Uterus (tissue), 4 donors: ENCODE measurements around the gene RANBP17. TPM values are rescaled to one million over a fixed set of nuclear protein-coding genes. Genes with fewer than 3 reads are reported as not detected.
A peak's percentile ranks its signal among the peaks of the same experiment; 100 is the strongest.

ENCODE experiments used
- DNase-seq, 2 donors: peaks; one replicate each; pipeline ENCODE4 v3.0.0-alpha.2; 2019 to 2020
- H3K27ac ChIP-seq, 2 donors: fragments of 200-600 bp; sonication (generic); 1 replicate in 1 of 2; 2 replicates in 1 of 2; pipeline ENCODE4 v1.5.1; 2016 to 2018
- H3K27me3 ChIP-seq, 2 donors: fragments of 200-600 bp; sonication (generic); one replicate each; pipeline ENCODE4 v1.5.1; 2018 to 2019; ENCODE audit warnings: control low read depth in 1 of 2
- H3K36me3 ChIP-seq, 2 donors: fragments of 200-600 bp; sonication (generic); one replicate each; pipeline ENCODE4 v1.5.1; 2019; ENCODE audit warnings: control low read depth in 1 of 2
- H3K4me1 ChIP-seq, 2 donors: fragments of 200-600 bp; sonication (generic); one replicate each; pipeline ENCODE4 v1.5.1; 2018 to 2019; ENCODE audit warnings: control low read depth in 1 of 2
- H3K4me3 ChIP-seq, 2 donors: fragments of 200-600 bp; sonication (generic); 1 replicate in 1 of 2; 2 replicates in 1 of 2; pipeline ENCODE4 v1.5.1; 2018 to 2019; ENCODE audit warnings: mild to moderate bottlenecking in 1 of 2
- H3K9me3 ChIP-seq, 2 donors: fragments of 200-600 bp; sonication (generic); one replicate each; pipeline ENCODE4 v1.5.1; 2019; ENCODE audit warnings: control low read depth in 1 of 2
- CTCF ChIP-seq, 4 experiments: fragments of 200-600 bp in 2 of 4; fragments of 450-650 bp in 2 of 4; sonication (generic) in 2 of 4; IDR thresholded peaks; one replicate each; pipeline ENCODE4 v1.5.1; 2016 to 2019; ENCODE audit warnings: antibody characterized with exemption in 4 of 4, mild to moderate bottlenecking in 2 of 4, moderate library complexity in 1 of 4
- POLR2A ChIP-seq, 2 donors: fragments of 450-650 bp; IDR thresholded peaks; one replicate each; pipeline ENCODE4 v1.6.1; 2016; ENCODE audit warnings: antibody characterized with exemption in 2 of 2, mild to moderate bottlenecking in 1 of 2, moderate library complexity in 1 of 2
- intact Hi-C: fragments of 100-400 bp; cut with DNase I; formaldehyde crosslinking; loops from one replicate; pipeline ENCODE4 v1.15.1; 2023; ENCODE audit warnings: low total_unique reads
- total RNA-seq, 4 donors: library from RNA; depleted of rRNA in 3 of 4; stranded (reverse); fragments of >200 nt in 3 of 4; gene quantifications; one replicate each; pipeline versions ENCODE4 v1.1.0 to v1.2.4, GENCODE V29; 2014 to 2023
- donor health status: DM: yes; HTN: yes; CAD: no.

RANBP17 gene
- total RNA-seq, 4 donors from 2014 or later = 1.8 to 72.8 (median 7.6) TPM

GRCh38 chr5:171337210-171337569 is 475.4 kb downstream of the RANBP17 start:
- Histone ChIP-seq H3K27me3 (no peaks in the 10 kb centered on the region), H3K4me1 (no peaks in the 10 kb centered on the region), H3K36me3 (no peaks in the 10 kb centered on the region), H3K9me3 (no peaks in the 10 kb centered on the region), H3K27ac (no peak overlapping the region), H3K4me3 (no peak overlapping the region)
- no peak for TF ChIP-seq POLR2A (IDR thresholded peaks at IDR 0.05)
- no peak for TF ChIP-seq CTCF (IDR thresholded peaks at IDR 0.05)
- no peak for DNase-seq
- intact Hi-C loops = no loop called here

GRCh38 chr5:171340042-171340441 is 478.2 kb downstream of the RANBP17 start:
- no peaks in the 10 kb centered on the region for H3K9me3 ChIP-seq
- no peaks in the 10 kb centered on the region for H3K36me3 ChIP-seq
- no peaks in the 10 kb centered on the region for H3K27me3 ChIP-seq
- intact Hi-C loops = no loop called here
- no peak overlapping the region for H3K27ac ChIP-seq
- no peaks in the 10 kb centered on the region for H3K4me1 ChIP-seq
- no peak overlapping the region for H3K4me3 ChIP-seq
- TF ChIP-seq POLR2A (IDR thresholded peaks at IDR 0.05) (no peak), CTCF (IDR thresholded peaks at IDR 0.05) (no peak)
- DNase-seq = no peak

- Histone ChIP-seq H3K27ac (no peak overlapping the region), H3K27me3 (no peaks in the 10 kb centered on the region), H3K4me3 (no peak overlapping the region), H3K36me3 (no peaks in the 10 kb centered on the region), H3K9me3 (no peaks in the 10 kb centered on the region), H3K4me1 (no peaks in the 10 kb centered on the region)
- TF ChIP-seq POLR2A (IDR thresholded peaks at IDR 0.05) = no peak
- no peak for TF ChIP-seq CTCF (IDR thresholded peaks at IDR 0.05)
- intact Hi-C loops = no loop called here
- no peak for DNase-seq
Observed at GRCh38 chr5:171340491-171340890, 478.7 kb downstream of the RANBP17 start.

- DNase-seq = no peak
- Histone ChIP-seq H3K9me3 (no peaks in the 10 kb centered on the region), H3K4me3 (no peak overlapping the region), H3K36me3 (no peaks in the 10 kb centered on the region), H3K4me1 (no peaks in the 10 kb centered on the region), H3K27me3 (no peaks in the 10 kb centered on the region), H3K27ac (no peak overlapping the region)
- intact Hi-C loops = no loop called here
- TF ChIP-seq CTCF (IDR thresholded peaks at IDR 0.05) (peak in 1 of 4 experiments; percentile 24), POLR2A (IDR thresholded peaks at IDR 0.05) (no peak)
Observed at GRCh38 chr5:171342362-171343111, 480.7 kb downstream of the RANBP17 start.

- intact Hi-C loops = no loop called here
Observed at GRCh38 chr5:171344936-171345608, 483.3 kb downstream of the RANBP17 start.

More at GRCh38 chr5:171344936-171345608, 483.3 kb downstream of the RANBP17 start:
- DNase-seq = no peak
- TF ChIP-seq CTCF (IDR thresholded peaks at IDR 0.05) (no peak), POLR2A (IDR thresholded peaks at IDR 0.05) (no peak)
- H3K27me3 ChIP-seq = no peaks in the 10 kb centered on the region
- no peak overlapping the region for H3K4me3 ChIP-seq
- H3K27ac ChIP-seq = no peak overlapping the region
- no peaks in the 10 kb centered on the region for H3K36me3 ChIP-seq
- no peaks in the 10 kb centered on the region for H3K9me3 ChIP-seq
- H3K4me1 ChIP-seq = no peaks in the 10 kb centered on the region
